ENCODE data around the gene MBD3L4.

The MBD3L4 gene

DNA sequence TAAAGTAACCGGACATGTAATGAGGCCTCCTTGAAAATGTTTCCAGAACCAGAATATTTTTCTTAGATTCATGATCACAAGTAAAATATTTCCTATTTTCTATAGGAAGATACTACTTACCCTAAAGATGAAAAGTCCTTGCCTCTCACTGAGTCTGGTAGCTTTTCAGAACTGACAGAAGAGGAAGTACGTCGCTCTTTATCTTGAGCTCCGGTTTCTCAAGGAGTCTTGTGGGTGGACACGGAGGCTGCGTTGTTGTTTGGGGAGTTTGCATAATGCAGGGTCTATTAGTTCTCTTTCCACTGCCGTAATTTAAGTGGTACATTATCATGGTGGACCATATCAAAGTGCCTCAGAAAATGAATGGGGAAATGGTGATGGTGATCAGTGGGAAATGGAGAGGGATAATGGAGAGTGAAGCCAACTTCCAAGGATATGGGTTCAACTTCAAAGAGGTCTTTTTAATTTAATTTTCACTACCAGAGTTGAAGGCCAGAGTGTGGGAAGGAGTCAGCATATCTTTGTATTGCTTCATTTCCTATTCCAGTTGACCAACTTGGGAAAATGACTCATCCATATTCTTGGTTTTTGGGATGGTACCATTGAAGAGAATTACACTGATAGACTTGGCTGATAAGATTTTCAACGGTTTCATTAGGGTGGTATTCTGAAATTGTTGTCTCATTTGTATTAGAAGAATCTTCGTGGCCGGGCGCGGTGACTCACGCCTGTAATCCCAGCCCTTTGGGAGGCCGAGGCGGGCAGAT is 42.1 kb downstream of the MBD3L4 start:
- TF ChIP-seq, protein P1, sequence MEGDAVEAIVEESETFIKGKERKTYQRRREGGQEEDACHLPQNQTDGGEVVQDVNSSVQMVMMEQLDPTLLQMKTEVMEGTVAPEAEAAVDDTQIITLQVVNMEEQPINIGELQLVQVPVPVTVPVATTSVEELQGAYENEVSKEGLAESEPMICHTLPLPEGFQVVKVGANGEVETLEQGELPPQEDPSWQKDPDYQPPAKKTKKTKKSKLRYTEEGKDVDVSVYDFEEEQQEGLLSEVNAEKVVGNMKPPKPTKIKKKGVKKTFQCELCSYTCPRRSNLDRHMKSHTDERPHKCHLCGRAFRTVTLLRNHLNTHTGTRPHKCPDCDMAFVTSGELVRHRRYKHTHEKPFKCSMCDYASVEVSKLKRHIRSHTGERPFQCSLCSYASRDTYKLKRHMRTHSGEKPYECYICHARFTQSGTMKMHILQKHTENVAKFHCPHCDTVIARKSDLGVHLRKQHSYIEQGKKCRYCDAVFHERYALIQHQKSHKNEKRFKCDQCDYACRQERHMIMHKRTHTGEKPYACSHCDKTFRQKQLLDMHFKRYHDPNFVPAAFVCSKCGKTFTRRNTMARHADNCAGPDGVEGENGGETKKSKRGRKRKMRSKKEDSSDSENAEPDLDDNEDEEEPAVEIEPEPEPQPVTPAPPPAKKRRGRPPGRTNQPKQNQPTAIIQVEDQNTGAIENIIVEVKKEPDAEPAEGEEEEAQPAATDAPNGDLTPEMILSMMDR (IDR thresholded peaks at IDR 0.05; ENCODE audit: control insufficient read depth, extremely low read depth, insufficient read depth): no peak
- DNase-seq (ENCODE audit: low read depth): no peak
- H3K4me3 ChIP-seq (ENCODE audit: low read depth, low read length): no peak overlapping the region

DNA sequence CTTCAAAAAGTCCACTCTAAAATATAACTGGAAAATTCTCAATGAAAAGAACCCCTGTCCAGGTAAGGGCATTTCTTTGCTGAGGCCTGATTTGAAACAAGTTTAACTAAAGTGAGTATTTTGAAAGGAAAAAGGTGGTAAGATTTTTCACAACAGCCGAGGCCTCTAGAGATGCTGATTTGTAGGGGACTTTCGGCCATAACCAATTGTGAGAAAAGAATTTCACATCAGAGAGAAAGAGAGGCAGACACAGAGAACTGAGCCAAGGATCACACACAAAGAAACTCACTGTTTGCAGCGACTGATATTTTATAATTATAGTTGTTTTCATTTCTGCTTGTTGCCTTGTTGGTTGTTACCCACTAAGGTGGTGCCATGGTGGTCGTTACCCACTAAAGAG is 43.2 kb downstream of the MBD3L4 start:
- TF ChIP-seq, protein P1 (IDR thresholded peaks at IDR 0.05; ENCODE audit: control insufficient read depth, extremely low read depth, insufficient read depth): no peak
- H3K4me3 ChIP-seq (ENCODE audit: low read depth, low read length): no peak overlapping the region
- DNase-seq (ENCODE audit: low read depth): no peak

DNA sequence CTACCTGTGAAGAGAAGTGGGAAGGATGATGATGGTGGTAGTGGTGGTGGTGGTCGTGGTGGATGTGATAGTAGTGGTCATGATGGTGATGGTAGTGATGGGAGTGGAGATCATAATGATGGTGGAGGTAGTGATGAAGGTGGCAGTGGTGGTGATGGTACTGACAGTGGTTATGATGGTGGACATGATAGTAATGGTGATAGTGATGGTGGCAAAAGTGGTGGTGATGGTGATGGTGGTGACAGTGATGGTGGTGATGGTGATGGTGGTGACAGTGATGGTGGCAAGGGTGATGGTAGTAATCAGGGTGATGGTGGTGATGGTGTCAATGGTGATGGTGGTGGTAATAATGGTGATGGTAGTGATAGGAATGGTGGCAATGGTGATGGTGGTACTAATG is 44.9 kb downstream of the MBD3L4 start:
- no peak overlapping the region for H3K4me3 ChIP-seq (ENCODE audit: low read depth, low read length)
- DNase-seq (ENCODE audit: low read depth): no peak
- TF ChIP-seq, protein P1 (IDR thresholded peaks at IDR 0.05; ENCODE audit: control insufficient read depth, extremely low read depth, insufficient read depth): no peak

DNA sequence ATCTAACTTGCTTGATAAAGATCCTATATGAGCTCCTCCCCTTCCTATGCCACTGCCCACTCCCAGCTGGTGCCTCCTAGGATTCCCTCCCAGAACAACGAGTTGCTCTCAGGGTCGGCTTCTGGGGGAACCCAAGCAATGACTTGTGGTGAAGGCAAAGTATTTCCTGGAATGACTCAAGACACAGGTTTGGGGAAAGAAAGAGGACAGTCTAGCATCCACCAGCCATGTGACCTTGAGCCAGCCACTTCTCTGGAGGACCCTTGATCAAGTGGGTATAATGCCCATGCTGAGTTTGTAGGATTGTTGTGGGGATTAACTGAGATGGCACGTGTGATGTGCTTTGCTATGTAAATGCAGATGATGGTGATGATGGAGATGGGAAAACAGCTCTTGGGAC is 51.7 kb downstream of the MBD3L4 start:
- DNase-seq (ENCODE audit: low read depth): no peak
- TF ChIP-seq, protein P1 (IDR thresholded peaks at IDR 0.05; ENCODE audit: control insufficient read depth, extremely low read depth, insufficient read depth): no peak
- no peak overlapping the region for H3K4me3 ChIP-seq (ENCODE audit: low read depth, low read length)

DNA sequence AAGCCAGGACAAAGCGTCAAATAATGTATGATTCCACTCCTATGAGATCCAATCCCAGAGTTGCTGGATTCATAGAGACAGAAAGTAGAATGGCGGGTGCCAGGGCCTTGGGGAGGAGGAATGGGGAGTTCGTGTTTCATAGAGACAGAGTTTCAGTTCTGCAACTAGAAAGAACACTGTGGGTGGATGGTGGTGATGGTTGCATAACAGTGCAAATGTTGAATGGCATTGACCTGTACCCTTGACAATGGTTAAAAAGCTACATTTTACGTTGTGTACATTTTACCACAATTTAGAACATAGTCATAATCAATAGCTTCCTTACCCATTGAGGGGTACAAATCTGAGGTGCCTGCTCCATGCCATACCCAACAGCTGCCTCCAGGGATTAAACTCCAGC is 52.1 kb downstream of the MBD3L4 start:
- TF ChIP-seq, protein P1 (IDR thresholded peaks at IDR 0.05; ENCODE audit: control insufficient read depth, extremely low read depth, insufficient read depth): no peak
- DNase-seq (ENCODE audit: low read depth): no peak
- H3K4me3 ChIP-seq (ENCODE audit: low read depth, low read length): no peak overlapping the region
